IMR-90 (cell line): ENCODE measurements around the gene PRKAG2. TPM values are rescaled to one million over a fixed set of nuclear protein-coding genes. Genes with fewer than 3 reads are reported as not detected.

Experiments used
- ATAC-seq: fragments of 200-7000 bp; cut with Tn5 transposase; 2 replicates; pipeline ENCODE4 v1.9.1; 2020; ENCODE audit warnings: low read depth, mild to moderate bottlenecking, moderate library complexity
- BruUV-seq: library from RNA; stranded (reverse); fragments of 400-500 nt; replicated peaks from 2 replicates; lab custom pipeline; 2021; lab: Mats Ljungman, UMichigan
- CTCF ChIA-PET: fragments of 300-600 bp; formaldehyde crosslinking; extraction: SDS; loops from one replicate; lab custom pipeline; 2021; ENCODE audit warnings: antibody characterized with exemption; lab: Yijun Ruan, JAX
- POLR2A ChIA-PET: fragments of 300-600 bp; sonication (Branson Sonifier 250); formaldehyde crosslinking; loops from one replicate; lab custom pipeline; 2022; ENCODE audit warnings: antibody characterized with exemption; ENCODE audit not compliant: unreplicated experiment; lab: Charles Lee
- DNase-seq: peaks from one replicate; pipeline ENCODE4 v3.0.0; 2013
- H2AFZ ChIP-seq: replicated peaks from 2 replicates; pipeline ENCODE3; 2013; ENCODE audit warnings: low read length, mild to moderate bottlenecking; ENCODE audit not compliant: poor library complexity
- H2AK5ac ChIP-seq: 2 replicates; pipeline ENCODE4 v1.6.1; 2013; ENCODE audit warnings: low read depth, low read length, inconsistent platforms
- H2AK9ac ChIP-seq: replicated peaks from 2 replicates; pipeline ENCODE3; 2013; ENCODE audit warnings: mild to moderate bottlenecking, low read depth, low read length, moderate library complexity; ENCODE audit not compliant: poor library complexity
- H2BK120ac ChIP-seq: 2 replicates; pipeline ENCODE4 v1.6.1; 2013; ENCODE audit warnings: low read depth, low read length, inconsistent platforms
- H2BK15ac ChIP-seq: 3 replicates; pipeline ENCODE4 v1.6.1; 2013; ENCODE audit warnings: low read depth, low read length, inconsistent platforms
- H2BK20ac ChIP-seq: 2 replicates; pipeline ENCODE4 v1.6.1; 2013; ENCODE audit warnings: low read depth, mild to moderate bottlenecking, inconsistent platforms, low read length, moderate library complexity
- H2BK5ac ChIP-seq: 2 replicates; pipeline ENCODE4 v1.6.1; 2013; ENCODE audit warnings: mild to moderate bottlenecking, low read depth, low read length, inconsistent platforms; ENCODE audit not compliant: poor library complexity, severe bottlenecking
- H3K14ac ChIP-seq: replicated peaks from 2 replicates; pipeline ENCODE4 v1.6.1; 2013; ENCODE audit warnings: low read depth, low read length, inconsistent platforms
- H3K18ac ChIP-seq: 2 replicates; pipeline ENCODE4 v1.6.1; 2013; ENCODE audit warnings: low read depth, low read length, control low read depth
- H3K23ac ChIP-seq: 2 replicates; pipeline ENCODE4 v1.6.1; 2013; ENCODE audit warnings: low read depth, low read length, inconsistent platforms
- H3K27ac ChIP-seq: 2 replicates; pipeline ENCODE4 v1.5.1; 2013; ENCODE audit warnings: mild to moderate bottlenecking, control low read depth, low read length; ENCODE audit not compliant: insufficient read depth
- H3K27me3 ChIP-seq: 2 replicates; pipeline ENCODE4 v1.6.1; 2013; ENCODE audit warnings: low read length; ENCODE audit not compliant: control insufficient read depth, insufficient read depth
- H3K36me3 ChIP-seq: 2 replicates; pipeline ENCODE4 v1.6.1; 2013; ENCODE audit warnings: low read length, mixed read lengths; ENCODE audit not compliant: control insufficient read depth, insufficient read depth
- H3K4ac ChIP-seq: 2 replicates; pipeline ENCODE4 v1.6.1; 2013; ENCODE audit warnings: low read depth, low read length, inconsistent platforms
- H3K4me1 ChIP-seq: 2 replicates; pipeline ENCODE4 v1.6.1; 2013; ENCODE audit warnings: low read length, mixed read lengths; ENCODE audit not compliant: control insufficient read depth, insufficient read depth
- H3K4me2 ChIP-seq: 2 replicates; pipeline ENCODE4 v1.6.1; 2013; ENCODE audit warnings: low read depth, mild to moderate bottlenecking, control low read depth, low read length, moderate library complexity
- H3K4me3 ChIP-seq: 2 replicates; pipeline ENCODE4 v1.5.1; 2013; ENCODE audit warnings: low read depth, mild to moderate bottlenecking, control low read depth, low read length, moderate library complexity; ENCODE audit not compliant: insufficient read depth
- H3K56ac ChIP-seq: 2 replicates; pipeline ENCODE4 v1.6.1; 2013; ENCODE audit warnings: low read length, inconsistent platforms; ENCODE audit not compliant: insufficient read depth; ENCODE audit errors: extremely low read depth
- H3K79me1 ChIP-seq, 2 experiments: 2 replicates each; pipeline ENCODE4 v1.6.1; 2013; ENCODE audit warnings: low read length in 2 of 2, inconsistent platforms in 1 of 2, low read depth in 1 of 2
- H3K9ac ChIP-seq: 2 replicates; pipeline ENCODE4 v1.6.1; 2013; ENCODE audit warnings: low read depth, low read length, control low read depth
- H3K9me1 ChIP-seq: 2 replicates; pipeline ENCODE4 v1.6.1; 2013; ENCODE audit warnings: low read length, inconsistent platforms; ENCODE audit not compliant: insufficient read depth
- H3K9me3 ChIP-seq: 2 replicates; pipeline ENCODE4 v1.6.1; 2013; ENCODE audit warnings: low read length; ENCODE audit not compliant: control insufficient read depth, insufficient read depth
- H4K20me1 ChIP-seq: 2 replicates; pipeline ENCODE4 v1.6.1; 2013; ENCODE audit warnings: low read length, inconsistent platforms; ENCODE audit not compliant: insufficient read depth
- H4K5ac ChIP-seq: 2 replicates; pipeline ENCODE4 v1.6.1; 2013; ENCODE audit warnings: mild to moderate bottlenecking, low read depth, low read length, control low read depth
- H4K8ac ChIP-seq, 2 experiments: 2 replicates each; pipeline ENCODE4 v1.6.1; 2013; ENCODE audit warnings: low read depth in 2 of 2, low read length in 2 of 2, control low read depth in 1 of 2, inconsistent platforms in 1 of 2
- H4K91ac ChIP-seq: 2 replicates; pipeline ENCODE4 v1.6.1; 2013; ENCODE audit warnings: low read depth, low read length, inconsistent platforms; ENCODE audit not compliant: insufficient read depth
- BHLHE40 ChIP-seq: fragments of 150-350 bp; IDR thresholded peaks from 2 replicates; pipeline ENCODE4 v1.6.1; 2016; ENCODE audit warnings: mild to moderate bottlenecking, low read depth, low read length
- CEBPB ChIP-seq: IDR thresholded peaks from 2 replicates; pipeline ENCODE4 v1.6.1; 2012; ENCODE audit warnings: low read depth, low read length, improper control_type of control experiment
- CHD1 ChIP-seq: IDR thresholded peaks from 2 replicates; pipeline ENCODE4 v1.6.1; 2012; ENCODE audit warnings: low read depth, low read length, improper control_type of control experiment
- CTCF ChIP-seq: conservative IDR thresholded peaks from 2 replicates; pipeline ENCODE4 v1.5.1; 2012; ENCODE audit warnings: mild to moderate bottlenecking, low read depth, low read length, improper control_type of control experiment
- ELK1 ChIP-seq: fragments of 150-350 bp; IDR thresholded peaks from 2 replicates; pipeline ENCODE4 v1.6.1; 2016; ENCODE audit warnings: low read depth, mild to moderate bottlenecking, low read length, moderate library complexity, borderline replicate concordance
- FOS ChIP-seq: fragments of 150-350 bp; IDR thresholded peaks from 2 replicates; pipeline ENCODE4 v1.6.1; 2016; ENCODE audit warnings: low read depth, low read length
- MAFK ChIP-seq: IDR thresholded peaks from 2 replicates; pipeline ENCODE4 v1.6.1; 2012; ENCODE audit warnings: low read depth, low read length, improper control_type of control experiment
- MAZ ChIP-seq: IDR thresholded peaks from 2 replicates; pipeline ENCODE4 v1.6.1; 2012; ENCODE audit warnings: low read depth, mild to moderate bottlenecking, low read length, improper control_type of control experiment, moderate library complexity, borderline replicate concordance
- MXI1 ChIP-seq: IDR thresholded peaks from 2 replicates; pipeline ENCODE4 v1.6.1; 2012; ENCODE audit warnings: low read depth, mild to moderate bottlenecking, low read length, moderate library complexity, borderline replicate concordance
- NFE2L2 ChIP-seq: fragments of 150-350 bp; IDR thresholded peaks from 2 replicates; pipeline ENCODE4 v1.6.1; 2016; ENCODE audit warnings: low read depth, mild to moderate bottlenecking, low read length
- POLR2A ChIP-seq: IDR thresholded peaks from 2 replicates; pipeline ENCODE4 v1.6.1; 2012; ENCODE audit warnings: mild to moderate bottlenecking, low read depth, low read length
- RAD21 ChIP-seq: IDR thresholded peaks from 2 replicates; pipeline ENCODE4 v1.6.1; 2012; ENCODE audit warnings: low read length, improper control_type of control experiment
- RCOR1 ChIP-seq: IDR thresholded peaks from 2 replicates; pipeline ENCODE4 v1.6.1; 2012; ENCODE audit warnings: mild to moderate bottlenecking, low read length, improper control_type of control experiment; ENCODE audit not compliant: insufficient replicate concordance
- RFX5 ChIP-seq: IDR thresholded peaks from 2 replicates; pipeline ENCODE4 v1.8.0; 2012; ENCODE audit warnings: low read depth, mild to moderate bottlenecking, low read length, moderate library complexity
- SMC3 ChIP-seq: fragments of 150-350 bp; IDR thresholded peaks from 2 replicates; pipeline ENCODE4 v1.6.1; 2016; ENCODE audit warnings: low read depth, mild to moderate bottlenecking, antibody characterized with exemption, low read length, moderate library complexity
- WGBS, 2 experiments: methylation state at CpG; one replicate each; pipeline versions ENCODE4 v1.1.5 to v1.1.7; 2013; ENCODE audit warnings: missing lambda C conversion rate in 2 of 2; ENCODE audit not compliant: insufficient read length in 1 of 2; ENCODE audit errors: extremely low coverage in 2 of 2; 5-methylcytosine and 5-hydroxymethylcytosine counted together
- dilution Hi-C: fragments of 300-500 bp; cut with HindIII; formaldehyde crosslinking; loops from one replicate; pipeline ENCODE4 v1.14.3; 2018; ENCODE audit warnings: low sequenced_read_pairs; ENCODE audit not compliant: unreplicated experiment
- in situ Hi-C: fragments of 300-500 bp; cut with MboI; formaldehyde crosslinking; loops from 3 replicates; pipeline ENCODE4 v1.14.3; 2019; ENCODE audit warnings: low sequenced_read_pairs, inconsistent platforms, mixed read lengths
- intact Hi-C: fragments of 100-400 bp; cut with micrococcal nuclease; formaldehyde crosslinking; loops from 2 replicates; pipeline ENCODE4 v1.10.0; 2022
- polyA plus RNA-seq, 3 experiments: library from polyadenylated mRNA; depleted of rRNA; stranded (reverse); fragments of >200 nt; gene quantifications; 2 replicates each; pipeline ENCODE4 v1.2.3, GENCODE V29; 2012; ENCODE audit warnings: low replicate concordance in 1 of 3
- total RNA-seq: library from RNA; depleted of rRNA; stranded (reverse); fragments of >200 nt; gene quantifications from 2 replicates; pipeline ENCODE4 v1.2.3, GENCODE V29; 2012

Gene PRKAG2
- total and polyA plus RNA-seq, 2 of the 4 experiments (the other 2 are of a cell fraction): 15.4 to 21.6 TPM

GRCh38 chr7:151520419-151521261 lies 356.3 kb downstream of the PRKAG2 start:
- BruUV-seq: no TSS peak
- H3K9ac ChIP-seq: peak overlapping the region; percentile 54
- H2BK15ac ChIP-seq: peak overlapping the region; percentile 74; the same call in 2 of the 3 replicates
- peak overlapping the region; percentile 79 for H2BK5ac ChIP-seq
- peak overlapping the region; percentile 90 for H3K4ac ChIP-seq
- H4K8ac ChIP-seq: peak overlapping the region; percentile 79 to 94
- peak overlapping the region; percentile 91 for H2AK9ac ChIP-seq
- H4K5ac ChIP-seq: peak overlapping the region; percentile 48; the same call in 1 of the 2 replicates
- no peaks in the 10 kb centered on the region for H3K36me3 ChIP-seq
- dilution Hi-C loops: no loop called here
- H4K20me1 ChIP-seq: peaks cover 33% of the 10 kb centered on the region
- peaks cover 2% of the 10 kb centered on the region; the same call in 1 of the 2 replicates for H3K4me1 ChIP-seq
- peaks cover 9% of the 10 kb centered on the region for H3K9me1 ChIP-seq
- intact Hi-C loops: loop anchor here (5.0 kb wide), 1 partner anchor 37 kb away; no protein-coding TSS in a partner anchor
- 8% methylated on average over 17 of the region's 55 CpGs; no CpG with 5 or more reads in 1 of the 2 experiments for WGBS, 2 experiments
- ATAC-seq (peak; percentile 1), DNase-seq (no peak)
- H3K4me2 ChIP-seq: peak overlapping the region; percentile 84
- peak overlapping the region; percentile 53 for H3K4me3 ChIP-seq
- H3K9me3 ChIP-seq: no peaks in the 10 kb centered on the region
- H3K23ac ChIP-seq: peak overlapping the region; percentile 91
- peak overlapping the region; percentile 37 for H3K18ac ChIP-seq
- POLR2A ChIA-PET: interaction anchor here (1.2 kb wide), 1 partner anchor 237 kb away, joined by 3 read pairs; no protein-coding TSS in a partner anchor
- peak overlapping the region; percentile 77 for H2BK120ac ChIP-seq
- H4K91ac ChIP-seq: peak overlapping the region; percentile 63
- peak overlapping the region; percentile 61 for H3K56ac ChIP-seq
- peak overlapping the region; percentile 73 for H2BK20ac ChIP-seq
- peak overlapping the region; percentile 94 for H3K14ac ChIP-seq
- in situ Hi-C loops: no loop called here
- peak overlapping the region; percentile 79 for H2AK5ac ChIP-seq
- H3K27me3 ChIP-seq: no peaks in the 10 kb centered on the region
- peaks cover 3 to 25% of the 10 kb centered on the region in 2 experiments; a peak in 2 of 4 replicates for H3K79me1 ChIP-seq
- CTCF ChIA-PET: no interaction called here
- peak overlapping the region; percentile 98 for H2AFZ ChIP-seq
- peak overlapping the region; percentile 75 for H3K27ac ChIP-seq
- TF ChIP-seq NFE2L2 (no peak), RCOR1 (no peak), MAZ (no peak), RAD21 (no peak), MXI1 (no peak), CTCF (no peak), ELK1 (no peak), MAFK (no peak), RFX5 (no peak), POLR2A (no peak; the same call in 1 of the 2 replicates), BHLHE40 (no peak), SMC3 (no peak), CHD1 (no peak), CEBPB (no peak), FOS (no peak)
